ENCODE measurements around the gene ALG10. TPM values are rescaled to one million over a fixed set of nuclear protein-coding genes. Genes with fewer than 3 reads are reported as not detected.

Gene ALG10
- total RNA-seq, 1 experiment from 2014 or later, result 7.6 TPM

GRCh38 chr12:34054938-34055337, 32.6 kb downstream of the ALG10 start:
- no peaks in the 10 kb centered on the region for H3K4me1 Mint-ChIP-seq (ENCODE audit: insufficient read depth, unreplicated experiment)
- no TSS peak for BruUV-seq (replicated peaks)
- H3K4me3 Mint-ChIP-seq (ENCODE audit: unreplicated experiment), result no peak overlapping the region
- H3K9me3 Mint-ChIP-seq (ENCODE audit: unreplicated experiment), result peaks cover 17% of the 10 kb centered on the region
- H3K36me3 Mint-ChIP-seq (ENCODE audit: insufficient read depth, unreplicated experiment), result no peaks in the 10 kb centered on the region
- H3K27ac Mint-ChIP-seq (ENCODE audit: low read depth, unreplicated experiment), result no peak overlapping the region
- no peak for TF ChIP-seq CTCF (IDR thresholded peaks at IDR 0.05; ENCODE audit: unreplicated experiment)
- no peaks in the 10 kb centered on the region for H3K27me3 Mint-ChIP-seq (ENCODE audit: insufficient read depth, unreplicated experiment)
- CTCF ChIA-PET, result no interaction called here
- intact Hi-C loops (cut with micrococcal nuclease), result no loop called here
- POLR2A ChIA-PET, result no interaction called here
- no peak for DNase-seq (ENCODE audit: unreplicated experiment)

Data from MCF 10A (cell line).